GM19351 (cell line): Measurements from ENCODE around the gene NME8.

Experiments
- ATAC-seq: cut with Tn5 transposase; IDR thresholded peaks from one replicate; pipeline ENCODE4 v1.9.1; 2021; ENCODE audit warnings: mild to moderate bottlenecking, moderate library complexity; ENCODE audit not compliant: unreplicated experiment

NME8 gene

GRCh38 chr7:37899712-37900247 lies 51.4 kb downstream of the NME8 start:
- ATAC-seq: no peak

DNA sequence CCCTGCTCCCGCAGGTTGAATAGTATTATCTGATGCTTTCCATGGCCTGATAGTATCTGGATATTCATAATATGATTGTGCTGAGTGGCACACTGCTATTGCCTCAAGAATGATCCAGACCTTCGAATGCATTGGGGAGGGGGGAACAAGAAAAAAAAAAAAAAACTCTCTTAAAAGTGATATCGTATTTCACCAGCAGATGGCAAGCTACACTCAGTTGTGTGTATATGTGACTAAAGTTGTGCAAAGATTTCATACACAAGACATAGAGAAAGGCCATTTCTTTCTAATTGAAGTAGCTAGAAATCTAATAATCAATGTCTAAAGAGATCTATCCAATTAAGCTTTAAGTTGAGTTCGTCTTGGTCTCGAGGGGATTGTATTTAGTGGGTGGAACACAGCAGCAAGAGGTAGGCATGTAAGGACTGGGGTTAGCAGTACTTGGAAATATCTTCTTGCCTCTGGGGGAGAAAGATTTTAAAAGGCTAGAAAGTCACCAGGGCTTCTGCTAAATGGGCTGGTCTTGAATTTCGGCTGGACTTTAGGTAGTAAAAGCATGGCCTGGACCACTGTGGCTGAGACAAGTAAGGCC lies 52.9 kb downstream of the NME8 start:
- no peak for ATAC-seq

- no peak for ATAC-seq
These were observed 53.6 kb downstream of the NME8 start for GRCh38 chr7:37901890-37902524.

GRCh38 chr7:37908221-37908788 lies 59.9 kb downstream of the NME8 start:
- ATAC-seq: no peak

DNA sequence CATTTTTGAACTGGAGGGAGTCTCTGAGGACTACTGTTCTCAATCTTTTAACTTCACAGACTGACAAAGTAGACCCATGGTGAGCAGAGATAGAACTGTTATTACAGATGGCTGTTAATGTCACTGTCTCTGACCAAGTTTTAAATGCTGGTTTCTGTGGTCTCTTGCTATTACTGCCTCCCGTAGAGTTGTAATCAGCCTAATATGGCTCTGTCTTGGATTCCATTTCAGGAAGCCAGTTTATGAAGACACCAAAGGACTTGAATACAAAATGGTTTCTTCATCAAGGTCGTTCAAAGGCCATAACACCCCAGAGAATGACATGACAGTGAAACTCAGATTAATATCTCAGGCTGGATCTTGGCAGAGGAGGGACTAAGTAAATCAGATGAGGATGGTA lies 64.4 kb downstream of the NME8 start:
- ATAC-seq: no peak

DNA sequence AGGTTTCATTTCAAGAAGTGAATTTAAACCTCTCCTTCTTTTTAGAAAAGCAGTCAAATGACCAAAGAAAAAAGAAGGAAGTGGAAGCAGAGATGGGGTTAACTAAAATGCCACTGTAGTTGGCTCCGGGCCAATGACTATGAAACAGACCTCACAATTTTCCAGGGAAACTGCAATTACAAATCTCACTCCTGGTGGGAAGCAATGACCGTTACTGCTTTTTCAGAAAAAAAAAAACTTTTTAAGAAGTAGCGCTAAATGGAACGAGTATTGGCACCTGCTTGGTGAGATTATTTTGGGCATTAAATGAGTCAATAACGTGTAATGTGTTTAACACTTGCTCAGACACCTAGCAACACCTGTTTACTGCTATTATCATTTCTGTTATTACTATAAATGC lies 67.0 kb downstream of the NME8 start:
- ATAC-seq: no peak

DNA sequence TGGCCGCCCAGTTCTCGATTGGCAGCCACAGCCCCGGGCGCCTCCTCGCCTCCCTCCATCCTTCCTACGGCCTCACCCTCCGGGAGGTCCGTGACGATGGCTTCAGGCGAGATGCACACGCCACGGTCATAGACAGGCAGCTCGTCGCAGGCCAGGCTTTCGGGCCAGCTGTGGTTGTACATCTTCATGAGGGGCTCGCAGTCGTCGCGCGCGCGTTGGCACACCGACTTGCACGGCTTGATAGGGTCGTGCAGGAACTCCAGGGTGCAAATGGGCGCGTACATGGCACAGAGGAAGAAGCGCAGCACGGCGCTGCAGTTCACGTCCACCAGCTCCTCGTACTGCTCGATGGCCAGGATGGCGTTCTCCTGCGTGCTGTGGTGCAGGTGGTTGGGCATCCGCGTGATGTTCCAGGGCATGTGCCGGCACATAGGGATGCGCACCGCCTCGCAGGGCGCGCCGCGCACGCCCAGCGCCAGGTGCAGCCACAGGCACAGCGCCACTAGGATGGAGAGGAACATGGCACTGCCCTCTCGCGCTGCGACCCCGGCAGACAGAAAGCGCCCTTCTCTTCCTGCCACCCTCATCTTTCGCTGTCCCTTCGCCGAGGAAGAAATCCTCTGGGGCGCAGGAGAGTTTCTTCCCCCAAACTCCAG lies 67.7 kb downstream of the NME8 start:
- no peak for ATAC-seq

- peak; percentile 52 for ATAC-seq
These were observed 68.6 kb downstream of the NME8 start, which contains the start of gene SFRP4 for GRCh38 chr7:37916673-37917660. SFRP4 (minus strand) TSS chr7:37916817; CDS start chr7:37916537, 280 bp downstream.

GRCh38 chr7:37918526-37918925 lies 70.1 kb downstream of the NME8 start:
- no peak for ATAC-seq

GRCh38 chr7:37920305-37920848 lies 72.0 kb downstream of the NME8 start, which contains the start of gene EPDR1:
EPDR1 (plus strand) TSS chr7:37920640; CDS start chr7:37920940, 300 bp downstream.
- ATAC-seq: peak; percentile 22

DNA sequence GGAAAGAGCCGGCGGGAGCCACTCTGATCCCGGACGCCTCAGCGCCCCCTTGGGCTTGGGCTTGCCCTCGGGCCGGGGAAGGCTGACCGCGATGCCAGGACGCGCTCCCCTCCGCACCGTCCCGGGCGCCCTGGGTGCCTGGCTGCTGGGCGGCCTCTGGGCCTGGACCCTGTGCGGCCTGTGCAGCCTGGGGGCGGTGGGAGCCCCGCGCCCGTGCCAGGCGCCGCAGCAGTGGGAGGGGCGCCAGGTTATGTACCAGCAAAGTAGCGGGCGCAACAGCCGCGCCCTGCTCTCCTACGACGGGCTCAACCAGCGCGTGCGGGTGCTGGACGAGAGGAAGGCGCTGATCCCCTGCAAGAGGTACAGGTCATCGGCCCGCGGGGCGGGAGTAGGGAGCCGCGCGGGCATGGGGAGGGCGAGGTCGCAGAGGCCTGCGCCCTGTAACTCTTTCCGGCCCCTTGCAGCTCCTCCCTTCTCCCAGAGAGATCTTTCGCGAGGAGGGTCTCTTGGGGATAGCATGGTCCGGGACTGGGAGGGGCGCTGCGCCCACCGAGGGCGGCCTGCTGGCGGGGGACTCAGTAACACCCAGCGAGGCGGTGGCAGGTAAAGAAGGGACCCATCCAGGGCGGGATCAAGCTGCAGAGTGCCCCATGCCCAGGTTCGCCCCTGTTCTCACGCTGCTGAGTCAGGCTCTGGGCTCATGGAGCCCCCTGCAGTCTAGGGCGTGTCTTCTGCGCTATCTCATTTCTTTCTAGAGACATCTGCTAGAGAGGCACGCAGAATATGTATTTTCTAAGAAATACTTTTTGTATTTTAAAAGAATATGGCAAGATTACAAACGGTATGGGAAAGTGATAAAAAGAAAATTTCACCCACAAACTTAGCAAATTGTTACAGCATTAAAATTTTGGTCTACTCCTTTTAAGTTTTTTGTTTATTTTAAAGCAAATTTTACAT lies 72.7 kb downstream of the NME8 start:
- peak; percentile 41 for ATAC-seq

GRCh38 chr7:37921876-37922275 lies 73.5 kb downstream of the NME8 start:
- ATAC-seq: no peak

DNA sequence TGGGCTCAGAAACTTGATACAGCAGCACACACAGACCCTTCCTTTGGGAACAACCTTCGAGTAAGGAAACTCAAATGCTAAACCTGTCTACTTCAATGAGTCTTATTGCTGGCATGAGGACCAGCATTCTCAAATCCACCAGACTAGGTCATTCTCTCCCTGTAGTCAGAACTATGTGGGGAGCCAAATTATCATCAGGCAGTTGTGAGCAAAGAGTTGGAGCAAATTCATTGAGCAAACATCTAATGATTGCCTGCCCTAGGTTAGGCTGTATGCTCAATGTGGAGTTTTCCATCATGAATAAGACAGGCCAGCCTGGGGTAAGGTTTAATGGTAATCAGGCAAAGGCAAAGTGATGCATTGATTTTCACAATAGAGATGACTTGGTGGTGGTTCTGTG lies 75.6 kb downstream of the NME8 start:
- ATAC-seq: no peak

DNA sequence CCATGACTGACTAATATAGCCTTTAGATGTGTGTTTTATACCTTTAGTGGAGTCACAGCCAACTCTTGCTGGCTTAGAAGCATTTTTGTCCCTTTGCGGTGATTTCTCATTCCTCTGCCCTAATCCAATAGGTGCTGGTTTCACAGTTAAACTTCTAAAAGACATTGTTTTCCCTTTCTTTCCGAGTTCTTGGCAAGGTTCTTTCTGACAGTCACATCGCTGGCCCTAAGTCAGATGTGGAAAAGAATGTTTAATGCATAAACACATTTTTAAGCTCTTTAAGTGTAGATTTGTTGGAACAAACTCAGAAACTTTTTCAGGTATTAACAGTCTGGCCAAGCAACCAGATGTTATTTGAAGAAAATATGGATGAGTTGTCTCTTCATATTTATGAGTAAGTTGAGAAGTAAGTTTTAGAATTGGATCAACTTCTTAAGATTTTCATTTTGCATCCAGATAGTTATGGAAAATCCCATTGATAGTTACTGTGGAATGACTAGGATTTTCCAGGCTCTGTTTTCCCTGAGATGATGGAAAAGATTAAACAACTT lies 76.2 kb downstream of the NME8 start:
- no peak for ATAC-seq

- no peak for ATAC-seq
These were observed 77.2 kb downstream of the NME8 start for GRCh38 chr7:37925620-37926019.

DNA sequence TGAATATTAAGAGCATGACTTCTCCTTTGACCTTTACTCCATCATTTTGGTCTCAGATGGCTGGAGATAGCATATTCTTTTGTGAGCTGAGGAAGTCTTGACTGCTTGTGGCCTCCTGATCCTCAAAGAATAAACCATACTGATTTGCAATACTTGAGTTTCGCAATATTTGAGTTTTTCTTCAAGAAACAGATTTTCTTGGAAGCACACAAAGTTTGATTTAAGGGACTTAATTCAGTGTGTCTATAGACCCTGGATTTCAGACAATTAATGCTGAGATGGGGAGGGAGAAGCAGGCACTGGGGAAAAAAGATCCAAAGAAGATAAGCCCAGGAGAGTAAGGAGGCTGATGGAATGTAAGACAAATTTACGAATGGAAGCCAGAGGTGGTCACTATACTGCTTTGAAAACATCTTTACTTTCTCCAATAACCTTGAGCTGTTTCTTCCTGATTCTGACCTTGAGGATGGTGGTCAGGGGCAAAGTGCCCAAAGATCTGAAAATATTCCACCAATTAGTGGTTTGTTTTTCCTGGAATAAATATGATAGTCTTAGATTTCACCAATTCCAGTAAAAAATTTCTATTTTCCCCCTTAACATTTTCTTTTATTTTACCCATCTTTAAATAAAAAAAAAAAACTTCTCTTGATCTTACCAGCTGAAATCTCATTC lies 79.5 kb downstream of the NME8 start:
- ATAC-seq: no peak

GRCh38 chr7:37928878-37929277 lies 80.5 kb downstream of the NME8 start:
- ATAC-seq: no peak
